HCT116 (cell line): Measurements from ENCODE around the gene PACRG.

ENCODE experiments used
- CTCF ChIP-seq, 3 experiments: fragments of 200-600 bp in 1 of 3; sonication (generic) in 1 of 3; IDR thresholded peaks in 2 of 3; conservative IDR thresholded peaks in 1 of 3; 2 replicates each; pipeline ENCODE4 v1.5.1; 2012 to 2017; ENCODE audit warnings: low read depth in 2 of 3, low read length in 2 of 3, antibody characterized with exemption in 1 of 3, borderline replicate concordance in 1 of 3, control low read depth in 1 of 3, mild to moderate bottlenecking in 1 of 3, mixed read lengths in 1 of 3, mixed run types in 1 of 3, moderate library complexity in 1 of 3; ENCODE audit not compliant: insufficient read depth in 1 of 3
- EGR1 ChIP-seq: IDR thresholded peaks from 2 replicates; pipeline ENCODE4 v1.6.1; 2012; ENCODE audit warnings: low read depth
- EZH2 ChIP-seq: fragments of 200-600 bp; sonication (generic); IDR thresholded peaks from 2 replicates; pipeline ENCODE4 v1.6.1; 2017; ENCODE audit warnings: antibody characterized with exemption, mixed run types
- POLR2A ChIP-seq: IDR thresholded peaks from 2 replicates; pipeline ENCODE4 v1.7.0; 2011; ENCODE audit warnings: borderline replicate concordance; ENCODE audit not compliant: insufficient read depth, insufficient read length; ENCODE audit errors: extremely low read depth
- ZFX ChIP-seq: fragments of 450-650 bp; IDR thresholded peaks from 2 replicates; pipeline ENCODE4 v1.6.1; 2017
- ZNF274 ChIP-seq: fragments of 200-500 bp; sonication (Bioruptor generic); IDR thresholded peaks from 2 replicates; pipeline ENCODE4 v1.6.1; 2014; ENCODE audit warnings: mild to moderate bottlenecking, low read depth, low read length, inconsistent platforms

DNA sequence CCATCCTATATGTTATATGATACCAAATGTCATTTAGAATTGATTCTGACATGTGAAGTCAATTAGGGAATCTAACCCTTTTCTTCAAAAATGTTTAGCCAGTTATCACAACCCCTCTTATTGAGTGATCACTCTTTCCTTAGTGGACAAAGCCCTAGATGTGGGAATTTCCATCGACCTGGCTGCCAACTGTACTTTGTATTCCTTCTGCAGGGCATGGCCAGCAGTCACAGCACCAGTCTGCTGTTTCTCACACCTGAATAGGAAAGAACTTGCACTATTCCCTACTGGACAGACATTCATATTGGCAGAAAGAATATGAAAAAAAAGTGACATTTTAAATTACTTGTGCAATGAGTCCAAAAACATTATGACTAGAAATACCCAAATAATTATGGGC lies 271.0 kb downstream of the PACRG start:
- TF ChIP-seq ZFX (no peak), CTCF (IDR thresholded peaks at IDR 0.05 in 2 of 3, conservative IDR thresholded peaks at IDR 0.05 in 1 of 3; ENCODE audit: borderline replicate concordance in 1 of 3, insufficient read depth in 1 of 3, low read depth in 2 of 3, low read length in 2 of 3) (no peak), EZH2 (no peak), POLR2A (no peak), EGR1 (no peak), ZNF274 (no peak)
